HG03025 (cell line): ENCODE results near the gene UBASH3A.
"Not testable (repeated sequence)": the region's sequence is repeated elsewhere in the genome, so short reads cannot be mapped to it uniquely, and the experiment has no call there.

Experiments used
- ATAC-seq: cut with Tn5 transposase; IDR thresholded peaks from one replicate; pipeline ENCODE4 v1.9.1; 2021; ENCODE audit warnings: mild to moderate bottlenecking, moderate library complexity; ENCODE audit not compliant: unreplicated experiment, low FRiP score

UBASH3A gene

DNA sequence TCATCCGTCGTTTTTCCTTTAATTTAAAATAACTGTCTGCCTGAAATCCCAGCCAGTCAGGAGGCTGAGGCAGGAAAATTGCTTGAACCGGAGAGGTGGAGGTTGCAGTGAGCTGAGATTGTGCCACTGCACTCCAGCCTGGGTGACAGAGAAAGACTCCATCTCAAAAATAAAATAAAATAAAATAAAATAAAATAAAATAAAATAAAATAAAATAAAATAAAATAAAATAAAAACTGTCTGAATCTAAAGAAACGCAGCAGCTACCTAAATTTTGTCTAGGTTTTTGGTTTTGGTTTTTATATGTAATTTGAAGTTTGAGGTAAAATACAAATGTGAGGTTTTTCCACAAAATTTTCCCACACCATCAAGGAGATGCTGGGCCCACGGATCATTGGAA, 5.0 kb downstream of the UBASH3A start:
- not testable (repeated sequence) for ATAC-seq

DNA sequence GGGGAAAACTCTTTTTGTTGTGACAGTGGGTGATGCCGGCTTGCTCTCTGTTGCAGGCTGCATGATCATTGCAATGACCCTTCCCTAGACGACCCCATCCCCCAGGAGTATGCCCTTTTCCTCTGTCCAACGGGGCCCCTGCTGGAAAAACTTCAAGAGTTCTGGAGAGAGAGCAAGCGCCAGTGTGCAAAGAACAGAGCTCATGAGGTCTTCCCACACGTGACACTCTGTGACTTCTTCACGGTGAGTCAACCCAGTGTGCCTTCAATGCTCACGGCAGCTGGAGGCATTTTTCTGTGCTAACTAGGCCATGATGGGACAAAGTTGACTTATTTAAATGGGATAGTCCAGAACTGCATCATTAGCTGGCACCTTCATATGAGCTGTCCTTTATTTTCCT, 5.7 kb downstream of the UBASH3A start:
- ATAC-seq: no peak

DNA sequence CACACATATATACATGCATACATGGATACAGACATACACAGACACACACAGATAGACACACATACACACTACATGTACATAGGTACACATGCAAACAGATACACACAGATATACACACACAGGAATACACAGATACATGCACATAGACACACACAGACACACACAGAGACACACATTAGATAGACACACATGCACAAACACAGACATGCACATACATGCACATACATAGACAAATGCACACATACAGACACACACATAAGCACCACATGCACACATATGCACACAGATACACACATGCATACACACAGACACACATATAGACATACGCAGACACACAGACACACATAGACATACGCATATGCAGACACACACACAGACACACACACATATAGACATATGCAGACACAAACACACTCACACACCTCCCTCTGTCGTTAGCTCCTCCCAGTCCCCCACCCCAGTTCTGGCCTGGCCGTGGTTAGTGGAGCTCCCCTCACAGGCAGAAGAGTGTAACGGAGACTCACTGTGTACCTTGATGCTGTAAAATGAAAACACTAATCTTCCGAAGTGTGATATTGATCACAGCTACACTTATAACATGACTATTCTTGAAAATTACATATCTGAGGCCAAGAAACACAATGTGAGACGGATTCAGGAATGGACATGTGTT, 7.6 kb downstream of the UBASH3A start:
- ATAC-seq: no peak

DNA sequence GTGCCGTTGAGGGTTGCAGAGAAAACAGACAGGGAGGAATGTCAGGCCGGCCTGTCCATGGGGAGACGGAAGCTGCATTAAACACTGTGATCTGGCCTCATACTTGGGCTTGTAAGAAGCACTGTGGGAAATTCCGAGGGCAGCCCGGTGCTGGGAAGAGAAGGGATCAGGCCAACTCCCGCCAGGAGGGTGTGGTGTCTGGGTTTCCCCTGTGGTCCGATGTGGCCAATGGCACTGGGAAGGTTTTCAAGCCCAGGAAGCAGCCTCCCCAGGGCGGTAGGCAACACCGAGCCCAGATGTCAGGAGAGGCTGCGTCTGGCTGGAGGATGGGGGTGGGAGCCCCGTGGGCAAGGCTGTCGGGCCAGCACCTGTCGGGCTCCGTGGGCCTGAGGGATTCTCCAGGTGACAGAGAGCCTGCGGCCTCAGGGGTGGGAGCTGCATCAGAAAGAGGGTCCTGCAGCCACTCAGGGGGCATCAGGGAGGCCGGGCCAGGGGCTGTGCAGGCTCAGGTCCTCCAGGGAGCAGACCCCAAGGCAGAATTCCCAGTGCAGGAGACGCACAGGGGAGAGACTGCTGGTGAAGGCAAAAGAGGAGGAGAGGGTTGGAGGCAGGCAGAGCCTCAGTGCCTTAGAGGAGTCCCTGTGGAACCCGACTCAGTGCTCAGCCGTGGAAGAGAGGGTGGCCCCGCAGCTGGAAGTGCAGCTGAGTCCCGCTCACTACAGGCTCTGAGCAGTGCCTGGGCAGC, 8.4 kb downstream of the UBASH3A start:
- no peak for ATAC-seq

DNA sequence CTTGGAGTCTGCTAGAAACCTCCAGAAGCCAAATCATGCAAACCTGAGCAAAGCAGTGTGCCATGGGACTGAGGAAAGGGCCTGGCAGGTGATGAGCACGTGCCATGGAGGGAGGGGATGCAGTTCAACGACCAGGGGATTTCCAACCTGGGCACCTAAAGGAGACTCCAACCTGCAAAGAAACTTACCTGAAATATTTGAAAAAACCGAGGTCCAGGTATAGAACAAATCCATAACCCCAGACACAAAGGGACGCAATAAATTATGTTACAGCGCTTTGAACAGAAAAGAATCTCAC, 8.9 kb downstream of the UBASH3A start:
- no peak for ATAC-seq

DNA sequence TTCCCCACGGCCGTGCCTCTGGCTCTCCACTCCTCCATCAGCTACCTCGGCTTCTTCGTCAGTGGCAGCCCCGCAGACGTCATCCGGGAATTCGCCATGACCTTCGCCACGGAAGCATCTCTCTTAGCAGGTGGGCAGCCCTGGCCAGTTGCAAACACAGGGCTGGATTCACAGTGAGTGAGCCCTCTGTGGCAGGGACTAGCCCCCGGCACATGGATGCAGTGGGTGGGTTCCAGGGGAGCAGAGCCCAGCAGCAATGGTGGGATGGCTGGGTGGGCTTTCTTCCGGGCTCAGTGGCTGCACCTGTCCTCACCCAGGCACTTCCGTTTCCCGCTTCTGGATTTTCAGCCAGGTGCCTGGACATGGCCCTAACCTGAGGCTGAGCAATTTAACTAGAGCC, 9.4 kb downstream of the UBASH3A start:
- no peak for ATAC-seq

DNA sequence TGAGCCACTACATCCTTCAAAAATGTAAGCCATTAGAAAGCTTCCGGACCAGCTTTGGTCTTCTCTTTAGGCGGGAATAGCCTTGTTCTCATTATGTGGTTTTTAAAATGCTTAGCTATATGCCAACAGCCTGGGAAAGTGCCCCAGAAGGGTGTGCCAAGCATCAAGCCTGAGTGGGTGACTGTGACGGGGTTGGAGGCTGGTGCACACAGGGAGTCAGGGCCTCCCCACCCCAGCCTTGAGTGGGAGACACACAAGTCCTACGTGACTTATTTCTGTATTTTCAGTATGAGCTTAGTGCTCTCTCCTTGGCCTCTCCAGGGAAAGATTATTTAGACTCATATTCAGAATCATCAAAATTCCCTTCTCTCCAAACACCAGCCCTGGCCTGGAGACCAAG, 9.8 kb downstream of the UBASH3A start:
- ATAC-seq: no peak

- no peak for ATAC-seq
These were observed 10.4 kb downstream of the UBASH3A start for GRCh38 chr21:42414066-42414465.

DNA sequence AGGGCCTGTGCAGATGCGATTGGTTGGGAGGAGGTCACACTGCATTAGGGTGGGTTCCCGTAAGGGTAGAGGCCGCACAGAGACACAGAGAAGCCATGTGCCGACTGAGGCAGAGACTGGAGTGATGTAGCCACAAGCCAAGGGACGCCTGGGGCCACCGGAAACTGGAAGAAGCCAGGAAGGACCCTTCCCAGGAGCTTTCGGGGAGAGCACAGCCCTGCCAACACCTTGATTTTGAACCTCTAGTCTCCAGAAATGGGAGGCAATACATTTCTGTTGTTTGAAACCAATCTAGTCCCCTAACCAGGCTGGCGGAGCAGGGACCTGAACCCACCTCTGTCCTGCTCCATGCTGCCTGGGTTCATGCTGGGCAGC, 10.8 kb downstream of the UBASH3A start:
- no peak for ATAC-seq

- peak; percentile 71 for ATAC-seq
These were observed 11.4 kb downstream of the UBASH3A start for GRCh38 chr21:42414928-42415769.

GRCh38 chr21:42417533-42417932, 13.8 kb downstream of the UBASH3A start:
- no peak for ATAC-seq

DNA sequence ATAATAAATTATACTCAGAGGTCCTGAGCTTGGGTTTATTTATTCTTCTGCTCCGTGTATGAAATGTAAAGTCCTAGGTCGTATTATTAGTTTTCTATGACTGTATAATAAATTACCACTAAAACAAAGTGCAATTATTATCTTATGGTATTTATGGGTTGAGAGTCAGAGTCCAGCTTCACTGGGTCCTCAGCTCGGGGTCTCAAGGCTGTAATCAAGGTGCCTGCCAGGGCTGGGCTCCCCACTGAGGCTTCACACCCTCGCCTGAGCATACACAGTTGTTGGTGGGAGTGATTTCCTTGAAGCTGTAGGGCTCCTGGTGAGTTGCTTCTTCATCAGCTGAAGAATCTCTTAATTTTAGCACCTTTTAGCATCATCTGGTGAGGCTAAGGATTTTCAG, 15.2 kb downstream of the UBASH3A start:
- ATAC-seq: no peak

- no peak for ATAC-seq
These were observed 16.1 kb downstream of the UBASH3A start for GRCh38 chr21:42419845-42420244.

DNA sequence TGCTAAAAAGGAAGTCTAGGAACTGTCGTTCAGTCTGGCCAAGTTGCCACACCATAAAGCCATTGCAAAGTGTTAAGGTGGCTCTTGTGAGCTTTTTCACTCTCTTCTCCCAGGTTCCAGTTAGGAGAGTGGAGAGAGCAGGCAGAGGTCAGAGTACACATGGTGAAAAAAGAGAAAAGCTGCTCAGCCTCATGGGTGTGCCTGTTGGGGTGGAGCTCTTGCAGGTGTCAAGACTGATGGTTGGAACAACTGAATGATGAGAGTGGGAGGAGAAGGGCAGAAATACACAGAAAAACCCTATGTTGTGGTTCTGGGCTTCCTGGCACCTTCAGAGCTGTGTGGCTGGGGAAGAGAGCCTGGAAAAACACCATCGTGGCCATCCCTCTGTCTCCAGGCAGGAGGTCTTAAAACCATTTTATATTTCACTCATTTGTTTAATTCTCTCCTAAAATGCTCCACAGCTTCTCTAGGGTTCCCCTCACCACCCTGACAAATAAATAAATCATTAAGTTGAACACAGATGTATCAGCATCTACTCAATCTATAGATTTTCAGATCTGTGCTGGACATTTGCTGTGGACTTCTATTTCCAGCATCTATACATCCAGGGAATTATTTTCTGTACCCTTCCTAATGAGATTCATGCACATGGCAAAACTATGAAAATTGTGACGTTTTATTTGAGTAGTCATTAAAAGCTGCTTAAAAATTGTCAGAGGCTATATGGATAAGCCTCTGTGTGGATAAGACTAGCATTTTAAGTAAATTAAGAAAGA, 17.5 kb downstream of the UBASH3A start:
- ATAC-seq: no peak

GRCh38 chr21:42423197-42423675, 19.5 kb downstream of the UBASH3A start:
- no peak for ATAC-seq

GRCh38 chr21:42423685-42424084, 20.0 kb downstream of the UBASH3A start:
- no peak for ATAC-seq

DNA sequence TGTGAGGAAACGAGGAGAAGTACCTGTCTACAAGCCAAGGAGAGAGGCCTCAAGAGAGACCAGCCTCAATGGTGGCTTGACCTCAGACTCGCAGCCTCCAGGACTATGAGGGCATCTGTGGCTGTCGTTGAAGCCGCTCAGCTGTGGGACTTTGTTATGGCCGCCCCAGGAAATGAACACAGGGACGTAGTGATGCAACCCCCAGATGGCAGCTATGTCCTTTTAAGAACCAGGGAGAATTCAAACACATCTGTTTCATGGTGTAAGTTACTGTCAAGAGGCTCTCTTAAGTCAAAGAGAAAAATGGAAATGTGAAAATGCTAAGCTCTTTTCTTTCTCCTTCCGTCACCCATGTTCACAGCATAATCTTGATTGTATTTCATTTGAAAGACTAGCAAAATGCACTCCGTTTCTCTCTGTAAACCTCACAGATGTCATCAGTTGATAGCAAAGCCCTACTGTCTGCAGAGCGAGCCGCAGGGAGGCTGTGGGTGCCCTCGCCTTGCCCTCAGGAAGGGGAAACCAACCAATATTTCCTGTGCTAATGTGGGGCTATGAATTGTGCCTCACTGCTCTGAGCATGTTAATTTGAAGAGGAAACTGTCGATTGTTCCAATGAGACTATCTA, 21.3 kb downstream of the UBASH3A start:
- ATAC-seq: no peak

DNA sequence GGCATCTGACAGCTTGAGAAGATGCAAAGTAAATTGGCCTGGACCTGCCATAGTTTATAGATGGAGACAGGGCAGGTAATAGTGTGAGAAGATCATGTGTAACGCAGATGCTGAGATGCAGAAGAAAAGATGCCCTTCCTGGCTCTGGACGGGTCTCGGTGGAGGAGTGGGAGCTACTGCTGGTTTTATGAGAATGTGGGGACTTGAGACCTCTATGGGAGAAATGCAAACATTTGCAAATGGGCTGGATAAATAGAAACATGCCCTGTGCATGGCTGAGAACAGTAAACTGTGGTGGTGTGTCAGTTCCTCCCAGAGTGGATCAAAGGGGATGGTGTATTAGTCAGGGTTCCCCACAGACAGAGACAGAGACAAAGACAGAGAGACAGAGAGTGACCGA, 21.9 kb downstream of the UBASH3A start:
- no peak for ATAC-seq

GRCh38 chr21:42426424-42426823, 22.7 kb downstream of the UBASH3A start:
- no peak for ATAC-seq

DNA sequence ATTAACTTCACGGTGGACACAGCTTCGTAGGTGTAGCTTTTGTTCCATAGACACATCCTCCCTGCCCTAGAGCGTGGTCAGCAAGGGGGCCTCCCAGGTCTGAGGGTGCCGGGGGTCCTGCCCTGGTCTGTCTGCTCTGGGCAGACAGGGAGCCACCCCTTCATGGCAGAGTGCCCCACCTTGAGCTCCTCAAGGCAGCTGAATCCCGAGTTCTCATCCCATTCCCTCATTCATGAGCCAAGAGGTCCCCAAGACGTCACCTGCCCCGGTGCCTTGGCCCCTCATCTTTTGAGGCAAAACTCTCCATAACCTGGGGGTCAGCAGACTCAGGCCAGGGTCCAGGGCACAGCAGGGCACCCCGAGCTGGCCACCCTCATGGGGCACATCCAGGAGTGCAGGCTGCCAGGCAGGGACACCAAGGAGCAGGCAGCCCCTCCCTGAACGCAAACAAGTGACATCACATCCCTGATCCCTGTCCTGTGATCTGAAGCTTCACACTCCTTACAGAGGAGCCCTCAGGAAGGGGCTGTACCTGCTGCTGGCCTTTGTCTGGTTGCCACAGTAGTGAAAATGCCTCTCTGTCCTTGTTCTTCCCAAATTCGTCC, 23.3 kb downstream of the UBASH3A start:
- no peak for ATAC-seq
